ENCODE data around the gene CXCL1.

The CXCL1 gene

GRCh38 chr4:73869130-73870055 is at the start of gene CXCL1:
TSS of gene CXCL1 (plus strand) at chr4:73869393. CDS start at chr4:73869471, 78 bp downstream.
- peak within 1 kb of the TSS; percentile 21 for H3K4me3 Mint-ChIP-seq
- no peaks in the 10 kb centered on the region for H3K4me1 Mint-ChIP-seq (ENCODE audit: low read depth)
- DNase-seq (ENCODE audit: low spot score), result no peak
- no peaks in the 10 kb centered on the region for H3K36me3 Mint-ChIP-seq (ENCODE audit: low read depth)
- peaks cover 33% of the 10 kb centered on the region for H3K27me3 Mint-ChIP-seq (ENCODE audit: low read depth)
- no peak within 1 kb of the TSS for H3K27ac Mint-ChIP-seq
- H3K9me3 Mint-ChIP-seq, result no peaks in the 10 kb centered on the region

- Mint-ChIP-seq H3K4me3 (no peak overlapping the region), H3K4me1 (ENCODE audit: low read depth) (peaks cover 10% of the 10 kb centered on the region), H3K27me3 (ENCODE audit: low read depth) (peaks cover 3% of the 10 kb centered on the region), H3K27ac (no peak overlapping the region), H3K9me3 (peaks cover 5% of the 10 kb centered on the region), H3K36me3 (ENCODE audit: low read depth) (no peaks in the 10 kb centered on the region)
- no peak for DNase-seq (ENCODE audit: low spot score)
Observed at GRCh38 chr4:73821325-73821724, 47.9 kb upstream of the CXCL1 start.

- Mint-ChIP-seq H3K36me3 (ENCODE audit: low read depth) (no peaks in the 10 kb centered on the region), H3K4me1 (ENCODE audit: low read depth) (peaks cover 3% of the 10 kb centered on the region), H3K27me3 (ENCODE audit: low read depth) (peaks cover 3% of the 10 kb centered on the region), H3K27ac (no peak overlapping the region), H3K9me3 (peaks cover 6% of the 10 kb centered on the region), H3K4me3 (no peak overlapping the region)
- DNase-seq (ENCODE audit: low spot score), result no peak
Observed at GRCh38 chr4:73822389-73822788, 46.8 kb upstream of the CXCL1 start.

DNA sequence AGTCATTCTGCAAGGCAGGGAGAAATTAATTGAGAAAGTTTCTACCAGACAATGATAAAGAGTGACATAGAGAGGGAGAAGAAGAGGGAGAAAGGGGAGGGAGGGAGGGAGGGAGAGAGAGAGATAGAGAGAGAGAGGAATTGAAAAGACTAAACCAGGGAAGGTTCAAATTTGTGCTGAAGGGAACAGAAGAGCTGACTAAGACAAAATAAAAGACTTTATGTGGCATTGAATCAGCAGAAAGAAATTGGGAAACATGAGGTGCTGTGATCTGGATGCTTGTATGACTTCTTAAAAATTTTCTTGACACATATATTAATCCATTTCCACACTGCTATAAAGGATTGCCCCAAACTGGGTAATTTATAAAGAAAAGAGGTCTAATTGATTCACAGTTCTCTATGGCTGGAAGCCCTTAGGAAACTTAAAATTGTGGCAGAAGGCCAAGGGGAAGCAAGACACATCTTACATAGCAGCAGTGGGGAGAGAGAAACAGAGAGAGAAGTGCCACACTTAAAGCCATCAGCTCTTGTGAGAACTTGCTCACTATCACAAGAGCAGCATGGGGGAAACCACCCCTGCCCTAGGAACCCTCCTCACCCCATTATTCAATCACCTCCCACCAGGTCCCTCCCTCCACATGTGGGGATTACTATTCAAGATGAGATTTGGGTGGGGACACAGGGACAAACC is 46.2 kb upstream of the CXCL1 start:
- H3K9me3 Mint-ChIP-seq, result peaks cover 6% of the 10 kb centered on the region
- no peak overlapping the region for H3K4me3 Mint-ChIP-seq
- DNase-seq (ENCODE audit: low spot score), result no peak
- H3K27me3 Mint-ChIP-seq (ENCODE audit: low read depth), result no peaks in the 10 kb centered on the region
- H3K36me3 Mint-ChIP-seq (ENCODE audit: low read depth), result no peaks in the 10 kb centered on the region
- H3K27ac Mint-ChIP-seq, result no peak overlapping the region
- H3K4me1 Mint-ChIP-seq (ENCODE audit: low read depth), result no peaks in the 10 kb centered on the region

DNA sequence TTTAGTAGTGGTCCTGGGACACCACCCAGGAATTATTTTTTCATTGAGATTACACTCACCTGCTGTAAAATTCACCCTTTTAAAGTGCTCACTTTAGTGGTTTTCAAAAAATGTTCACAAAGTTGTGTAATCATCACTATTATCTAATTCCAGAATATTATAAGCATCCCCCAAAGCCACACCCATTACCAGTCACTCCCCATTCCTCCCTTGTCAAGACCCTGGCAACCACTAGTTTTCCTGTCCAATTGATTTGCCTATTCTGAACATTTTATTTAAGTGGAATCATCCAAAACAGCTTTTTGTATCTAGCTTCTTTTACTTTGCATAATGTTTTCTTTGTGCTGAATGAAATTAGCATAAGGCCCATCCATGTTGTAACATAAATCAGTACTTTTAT is 45.4 kb upstream of the CXCL1 start:
- H3K9me3 Mint-ChIP-seq, result peaks cover 6% of the 10 kb centered on the region
- H3K4me1 Mint-ChIP-seq (ENCODE audit: low read depth), result no peaks in the 10 kb centered on the region
- no peaks in the 10 kb centered on the region for H3K27me3 Mint-ChIP-seq (ENCODE audit: low read depth)
- H3K27ac Mint-ChIP-seq, result no peak overlapping the region
- no peak for DNase-seq (ENCODE audit: low spot score)
- no peak overlapping the region for H3K4me3 Mint-ChIP-seq
- no peaks in the 10 kb centered on the region for H3K36me3 Mint-ChIP-seq (ENCODE audit: low read depth)

DNA sequence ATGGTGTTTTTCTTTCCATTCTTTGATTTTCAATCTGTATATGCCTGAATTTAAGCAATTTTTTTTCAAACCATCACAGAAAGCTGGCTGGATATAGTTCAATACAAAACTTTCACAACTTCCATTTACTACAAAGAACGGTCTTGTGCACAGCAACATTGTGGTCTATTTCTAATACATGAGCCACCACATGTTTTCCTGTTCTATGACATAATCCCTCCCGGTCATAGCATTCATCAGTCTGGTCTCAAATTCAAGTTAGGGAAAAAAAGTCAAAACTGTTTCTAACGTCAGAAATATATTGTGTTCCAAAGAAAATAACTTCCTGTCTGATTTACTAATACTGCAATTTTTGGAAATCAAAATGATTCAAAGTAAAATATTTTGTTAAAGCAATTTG is 40.2 kb upstream of the CXCL1 start:
- peaks cover 1% of the 10 kb centered on the region for H3K27me3 Mint-ChIP-seq (ENCODE audit: low read depth)
- H3K36me3 Mint-ChIP-seq (ENCODE audit: low read depth), result no peaks in the 10 kb centered on the region
- DNase-seq (ENCODE audit: low spot score), result no peak
- peaks cover 6% of the 10 kb centered on the region for H3K9me3 Mint-ChIP-seq
- H3K4me1 Mint-ChIP-seq (ENCODE audit: low read depth), result no peaks in the 10 kb centered on the region
- H3K27ac Mint-ChIP-seq, result no peak overlapping the region
- no peak overlapping the region for H3K4me3 Mint-ChIP-seq

DNA sequence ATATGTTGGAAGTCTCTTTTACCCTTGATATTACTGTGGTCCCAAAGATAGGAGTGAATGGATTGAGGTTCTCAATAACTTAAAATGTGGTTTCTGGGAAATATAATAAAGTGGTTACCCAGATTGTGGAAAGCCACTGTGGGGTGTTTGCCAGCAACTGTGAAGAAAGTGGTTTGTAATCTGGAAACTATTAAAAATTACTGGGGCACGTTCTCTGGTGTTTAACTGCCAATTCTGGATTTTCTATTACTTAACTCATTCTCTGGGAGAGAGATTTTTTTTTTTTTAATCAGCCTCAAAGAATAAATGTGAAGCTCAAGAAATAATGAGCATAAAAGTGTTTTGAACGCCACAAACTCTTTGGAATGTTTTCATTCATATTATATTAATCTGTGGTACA is 37.6 kb upstream of the CXCL1 start:
- Mint-ChIP-seq H3K27me3 (ENCODE audit: low read depth) (peaks cover 7% of the 10 kb centered on the region), H3K36me3 (ENCODE audit: low read depth) (no peaks in the 10 kb centered on the region), H3K9me3 (peaks cover 6% of the 10 kb centered on the region), H3K27ac (no peak overlapping the region), H3K4me3 (no peak overlapping the region), H3K4me1 (ENCODE audit: low read depth) (no peaks in the 10 kb centered on the region)
- no peak for DNase-seq (ENCODE audit: low spot score)

GRCh38 chr4:73832651-73833237 is 36.4 kb upstream of the CXCL1 start:
- no peak for DNase-seq (ENCODE audit: low spot score)
- Mint-ChIP-seq H3K9me3 (no peaks in the 10 kb centered on the region), H3K4me3 (no peak overlapping the region), H3K27me3 (ENCODE audit: low read depth) (peaks cover 15% of the 10 kb centered on the region), H3K27ac (no peak overlapping the region), H3K36me3 (ENCODE audit: low read depth) (no peaks in the 10 kb centered on the region), H3K4me1 (ENCODE audit: low read depth) (peaks cover 2% of the 10 kb centered on the region)

GRCh38 chr4:73836373-73837279 is 32.6 kb upstream of the CXCL1 start, which contains the start of gene CXCL6:
TSS of gene CXCL6 (plus strand) at chr4:73836678. CDS start at chr4:73836751, 73 bp downstream.
- H3K4me1 Mint-ChIP-seq (ENCODE audit: low read depth), result peaks cover 2% of the 10 kb centered on the region
- H3K27ac Mint-ChIP-seq, result no peak within 1 kb of the TSS
- no peaks in the 10 kb centered on the region for H3K9me3 Mint-ChIP-seq
- peak within 1 kb of the TSS; percentile 15 for H3K4me3 Mint-ChIP-seq
- no peak for DNase-seq (ENCODE audit: low spot score)
- peaks cover 27% of the 10 kb centered on the region for H3K27me3 Mint-ChIP-seq (ENCODE audit: low read depth)
- H3K36me3 Mint-ChIP-seq (ENCODE audit: low read depth), result no peaks in the 10 kb centered on the region

- no peak overlapping the region for H3K27ac Mint-ChIP-seq
- H3K36me3 Mint-ChIP-seq (ENCODE audit: low read depth), result no peaks in the 10 kb centered on the region
- H3K27me3 Mint-ChIP-seq (ENCODE audit: low read depth), result peaks cover 27% of the 10 kb centered on the region
- no peaks in the 10 kb centered on the region for H3K9me3 Mint-ChIP-seq
- peaks cover 2% of the 10 kb centered on the region for H3K4me1 Mint-ChIP-seq (ENCODE audit: low read depth)
- DNase-seq (ENCODE audit: low spot score), result no peak
- no peak overlapping the region for H3K4me3 Mint-ChIP-seq
Observed at GRCh38 chr4:73839071-73839470, 30.1 kb upstream of the CXCL1 start.

- peaks cover 27% of the 10 kb centered on the region for H3K27me3 Mint-ChIP-seq (ENCODE audit: low read depth)
- H3K4me1 Mint-ChIP-seq (ENCODE audit: low read depth), result peaks cover 2% of the 10 kb centered on the region
- no peak overlapping the region for H3K27ac Mint-ChIP-seq
- no peak overlapping the region for H3K4me3 Mint-ChIP-seq
- DNase-seq (ENCODE audit: low spot score), result no peak
- H3K36me3 Mint-ChIP-seq (ENCODE audit: low read depth), result no peaks in the 10 kb centered on the region
- no peaks in the 10 kb centered on the region for H3K9me3 Mint-ChIP-seq
Observed at GRCh38 chr4:73839715-73840114, 29.5 kb upstream of the CXCL1 start.

- no peaks in the 10 kb centered on the region for H3K36me3 Mint-ChIP-seq (ENCODE audit: low read depth)
- H3K4me3 Mint-ChIP-seq, result no peak overlapping the region
- no peaks in the 10 kb centered on the region for H3K9me3 Mint-ChIP-seq
- H3K27ac Mint-ChIP-seq, result no peak overlapping the region
- peaks cover 2% of the 10 kb centered on the region for H3K4me1 Mint-ChIP-seq (ENCODE audit: low read depth)
- no peak for DNase-seq (ENCODE audit: low spot score)
- peaks cover 26% of the 10 kb centered on the region for H3K27me3 Mint-ChIP-seq (ENCODE audit: low read depth)
Observed at GRCh38 chr4:73841243-73841925, 27.8 kb upstream of the CXCL1 start.

- no peak for DNase-seq (ENCODE audit: low spot score)
- Mint-ChIP-seq H3K4me1 (ENCODE audit: low read depth) (no peaks in the 10 kb centered on the region), H3K9me3 (no peaks in the 10 kb centered on the region), H3K36me3 (ENCODE audit: low read depth) (no peaks in the 10 kb centered on the region), H3K27ac (no peak overlapping the region), H3K27me3 (ENCODE audit: low read depth) (peaks cover 16% of the 10 kb centered on the region), H3K4me3 (no peak overlapping the region)
Observed at GRCh38 chr4:73842696-73843095, 26.5 kb upstream of the CXCL1 start.
